Coronary artery (tissue), 2 donors: Measurements from ENCODE around the gene HS3ST5.
"Not testable (repeated sequence)": the region's sequence is repeated elsewhere in the genome, so short reads cannot be mapped to it uniquely, and the experiment has no call there.

Experiments
- DNase-seq: peaks from one replicate; pipeline ENCODE4 v3.0.0-alpha.2; 2017; ENCODE audit warnings: low spot score
- H3K27ac ChIP-seq, 2 donors: fragments of 200-600 bp; sonication (generic); one replicate each; pipeline ENCODE4 v1.5.1; 2016 to 2019
- H3K4me3 ChIP-seq: fragments of 200-600 bp; sonication (generic); 2 replicates; pipeline ENCODE4 v1.5.1; 2016; ENCODE audit warnings: mild to moderate bottlenecking, moderate library complexity
- TF ChIP-seq, protein P1 (sequence below): fragments of 200-600 bp; sonication (generic); IDR thresholded peaks from one replicate; pipeline ENCODE4 v1.5.1; 2019; ENCODE audit warnings: antibody characterized with exemption

Gene HS3ST5

DNA sequence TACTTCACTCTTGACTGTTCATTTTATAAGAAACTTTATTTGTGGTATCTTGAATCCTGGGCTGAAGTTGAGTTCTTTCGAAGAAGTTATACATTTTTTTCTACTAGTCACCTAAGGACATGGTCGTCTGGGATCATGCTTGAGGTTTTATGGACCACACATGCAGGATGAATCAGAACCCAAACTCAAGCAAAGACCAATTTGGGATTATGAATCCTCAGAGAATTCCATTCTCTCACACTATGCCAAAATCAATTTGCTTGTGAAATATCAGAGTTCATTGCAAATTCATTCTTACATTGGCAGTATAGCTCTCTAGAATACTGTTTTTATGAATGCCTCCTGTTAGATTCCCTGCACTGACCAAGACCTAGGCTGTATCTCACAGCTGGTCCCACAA lies 257.6 kb downstream of the HS3ST5 start:
- H3K4me3 ChIP-seq = no peak overlapping the region
- TF ChIP-seq, protein P1, sequence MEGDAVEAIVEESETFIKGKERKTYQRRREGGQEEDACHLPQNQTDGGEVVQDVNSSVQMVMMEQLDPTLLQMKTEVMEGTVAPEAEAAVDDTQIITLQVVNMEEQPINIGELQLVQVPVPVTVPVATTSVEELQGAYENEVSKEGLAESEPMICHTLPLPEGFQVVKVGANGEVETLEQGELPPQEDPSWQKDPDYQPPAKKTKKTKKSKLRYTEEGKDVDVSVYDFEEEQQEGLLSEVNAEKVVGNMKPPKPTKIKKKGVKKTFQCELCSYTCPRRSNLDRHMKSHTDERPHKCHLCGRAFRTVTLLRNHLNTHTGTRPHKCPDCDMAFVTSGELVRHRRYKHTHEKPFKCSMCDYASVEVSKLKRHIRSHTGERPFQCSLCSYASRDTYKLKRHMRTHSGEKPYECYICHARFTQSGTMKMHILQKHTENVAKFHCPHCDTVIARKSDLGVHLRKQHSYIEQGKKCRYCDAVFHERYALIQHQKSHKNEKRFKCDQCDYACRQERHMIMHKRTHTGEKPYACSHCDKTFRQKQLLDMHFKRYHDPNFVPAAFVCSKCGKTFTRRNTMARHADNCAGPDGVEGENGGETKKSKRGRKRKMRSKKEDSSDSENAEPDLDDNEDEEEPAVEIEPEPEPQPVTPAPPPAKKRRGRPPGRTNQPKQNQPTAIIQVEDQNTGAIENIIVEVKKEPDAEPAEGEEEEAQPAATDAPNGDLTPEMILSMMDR = no peak
- no peak overlapping the region for H3K27ac ChIP-seq
- DNase-seq = no peak

DNA sequence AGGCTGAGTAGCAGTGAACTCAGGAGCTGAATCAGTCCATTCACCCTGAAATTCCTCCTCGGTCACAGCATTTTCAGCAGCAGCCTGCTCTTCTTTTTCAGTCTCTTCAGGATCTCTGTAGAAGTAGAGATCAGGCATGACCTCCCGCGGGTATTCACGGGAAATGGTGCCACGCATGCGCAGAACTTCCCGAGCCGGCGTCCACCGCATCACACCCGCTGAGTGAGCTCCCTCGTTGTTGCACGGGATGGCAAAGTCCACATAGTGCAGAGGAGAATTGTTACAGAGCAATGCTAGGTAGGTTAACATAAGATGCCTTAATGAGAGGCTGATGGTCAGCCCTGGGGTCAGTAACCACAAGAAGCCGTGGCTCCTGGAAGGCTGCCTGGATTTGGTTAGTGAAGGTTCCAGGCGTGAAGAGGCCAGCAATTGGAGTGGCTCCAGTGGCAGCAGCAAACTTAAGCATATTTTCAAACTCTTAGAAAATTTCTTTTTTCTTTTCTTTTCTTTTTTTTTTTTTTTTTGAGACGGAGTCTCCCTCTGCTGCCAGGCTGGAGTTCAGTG lies 258.4 kb downstream of the HS3ST5 start:
- TF ChIP-seq, protein P1 = no peak
- no peak overlapping the region for H3K27ac ChIP-seq
- no peak for DNase-seq
- H3K4me3 ChIP-seq = no peak overlapping the region

DNA sequence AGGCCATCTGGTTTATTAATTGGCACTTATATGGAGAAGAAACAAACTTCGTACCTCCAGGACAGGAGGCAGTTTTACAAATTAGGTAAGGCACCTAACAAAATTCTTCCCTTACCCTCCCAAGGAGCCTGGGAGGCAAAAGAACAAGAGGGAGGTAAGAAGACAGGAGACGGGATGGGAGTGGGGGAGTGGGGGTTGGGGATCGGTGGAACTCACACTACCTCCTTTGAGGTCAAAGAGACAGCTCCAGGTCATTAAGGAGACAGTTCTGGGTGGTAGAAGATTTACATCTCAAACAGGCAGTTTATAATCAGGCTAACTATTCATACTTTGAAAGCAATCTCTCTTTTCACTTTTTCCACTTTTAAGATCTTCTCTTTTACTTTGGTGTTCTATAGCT lies 259.6 kb downstream of the HS3ST5 start:
- no peak for DNase-seq
- TF ChIP-seq, protein P1 = no peak
- H3K4me3 ChIP-seq = no peak overlapping the region

DNA sequence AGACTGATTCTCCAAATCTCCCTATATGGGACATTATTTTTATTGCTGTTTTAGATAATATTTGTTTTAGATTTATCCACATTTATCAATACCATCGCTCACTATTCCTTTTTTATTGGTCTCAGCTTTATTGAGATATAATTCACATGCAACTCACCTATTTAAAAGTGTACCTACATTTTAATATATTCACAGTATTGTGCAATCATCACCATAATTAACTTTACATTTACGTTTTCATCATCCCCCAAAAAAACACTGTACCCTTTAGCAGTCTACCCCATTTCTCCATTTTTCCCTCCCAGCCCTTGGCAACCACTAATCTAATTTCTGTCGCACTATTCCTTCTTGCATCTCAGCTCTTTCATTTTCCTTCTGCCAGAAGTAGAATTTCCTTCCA lies 261.1 kb downstream of the HS3ST5 start:
- no peak for DNase-seq
- TF ChIP-seq, protein P1 = no peak
- Histone ChIP-seq H3K4me3 (no peak overlapping the region), H3K27ac (no peak overlapping the region)

More for the DNA sequence above, 259.6 kb downstream of the HS3ST5 start:
- H3K27ac ChIP-seq = no peak overlapping the region

DNA sequence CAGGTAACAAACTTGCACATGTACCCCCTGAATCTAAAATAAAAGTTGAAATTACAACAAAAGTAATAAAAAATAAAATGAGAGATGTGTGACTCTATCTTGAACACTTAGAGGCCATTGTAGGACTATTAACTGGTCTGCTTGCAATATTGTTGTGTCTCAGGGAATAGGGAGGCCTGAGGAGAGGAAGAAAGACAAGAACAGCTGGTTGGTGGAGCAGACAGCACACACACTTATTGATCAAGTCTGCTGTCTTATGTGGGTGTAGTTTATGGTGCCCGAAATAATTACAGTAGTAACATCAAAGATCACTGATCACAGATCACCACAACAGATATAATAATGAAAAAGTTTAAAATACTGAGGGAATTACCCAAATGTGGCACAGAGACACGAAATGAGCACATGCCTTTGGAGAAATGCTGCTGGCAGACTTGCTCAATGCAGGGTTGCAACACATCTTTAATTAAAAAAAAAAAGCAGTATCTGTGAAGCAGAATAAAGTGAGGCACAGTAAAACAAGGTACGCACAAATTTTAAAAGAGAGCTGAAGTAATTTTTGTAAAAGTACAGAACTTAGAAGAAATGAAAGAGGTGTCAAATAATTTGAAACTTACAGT lies 261.8 kb downstream of the HS3ST5 start:
- DNase-seq = no peak
- H3K4me3 ChIP-seq = no peak overlapping the region
- H3K27ac ChIP-seq = no peak overlapping the region
- TF ChIP-seq, protein P1 = no peak

DNA sequence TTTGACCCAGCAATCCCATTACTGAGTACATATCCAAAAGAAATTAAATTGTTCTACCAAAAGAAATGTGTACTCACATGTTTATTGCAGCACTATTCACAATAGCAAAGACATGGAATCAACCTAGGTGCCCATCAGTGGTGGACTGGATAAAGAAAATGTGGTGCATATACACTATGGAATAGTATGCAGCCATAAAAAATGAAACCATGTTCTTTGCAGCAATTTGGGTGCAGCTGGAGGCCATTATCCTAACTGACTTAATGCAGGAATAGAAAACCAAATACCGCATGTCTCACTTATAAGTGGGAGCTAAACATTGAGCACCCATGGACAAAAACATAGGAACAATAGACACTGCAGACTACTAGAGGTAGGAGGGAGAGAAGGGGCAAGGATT lies 262.4 kb downstream of the HS3ST5 start:
- not testable (repeated sequence) for DNase-seq, H3K4me3 ChIP-seq, H3K27ac ChIP-seq

DNA sequence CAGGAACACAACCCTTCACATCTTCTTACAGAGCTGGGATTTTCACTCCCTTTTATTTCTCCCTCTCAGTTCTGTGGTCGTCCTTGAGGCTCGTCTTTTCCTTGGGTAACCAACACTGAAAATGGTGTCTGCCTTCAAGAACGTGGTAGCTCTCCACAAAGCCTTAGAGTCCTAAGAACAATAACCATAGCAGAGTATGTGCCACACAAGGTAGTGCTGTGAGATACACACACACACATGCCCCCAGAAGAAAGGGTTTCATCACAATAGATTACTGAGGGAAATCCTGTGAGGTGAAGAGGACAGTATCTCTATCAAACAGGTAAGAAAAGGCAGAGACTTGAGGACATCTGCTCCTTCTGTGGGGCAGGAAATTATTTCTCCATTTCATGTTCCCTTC lies 267.0 kb downstream of the HS3ST5 start:
- DNase-seq = no peak
- TF ChIP-seq, protein P1 = no peak
- H3K4me3 ChIP-seq = no peak overlapping the region
- H3K27ac ChIP-seq = no peak overlapping the region
